NCI-H2029 treated with DMSO at 0.1 percent for 48 hours (cell line): ENCODE measurements around the gene PSIP1.
"Not testable (repeated sequence)": the region's sequence is repeated elsewhere in the genome, so short reads cannot be mapped to it uniquely, and the experiment has no call there.

ENCODE experiments used
- DNase-seq: peaks from one replicate; lab custom pipeline; 2025; lab: John Stamatoyannopoulos, UW

The PSIP1 gene

GRCh38 chr9:15433191-15433590, 77.6 kb downstream of the PSIP1 start:
- no peak for DNase-seq

- no peak for DNase-seq
Observed at GRCh38 chr9:15430920-15431844, 79.6 kb downstream of the PSIP1 start.

- DNase-seq = not testable (repeated sequence)
Observed at GRCh38 chr9:15427702-15428101, 83.1 kb downstream of the PSIP1 start.

GRCh38 chr9:15426019-15426418, 84.8 kb downstream of the PSIP1 start:
- no peak for DNase-seq

GRCh38 chr9:15423231-15423985, 87.4 kb downstream of the PSIP1 start:
- no peak for DNase-seq

- DNase-seq = peak; percentile 36
Observed at GRCh38 chr9:15422372-15423230, 88.2 kb downstream of the PSIP1 start, which contains the start of gene SNAPC3. SNAPC3 (plus strand) TSS chr9:15422876; CDS start chr9:15422880, 4 bp downstream.

- no peak for DNase-seq
Observed at GRCh38 chr9:15421990-15422371, 88.8 kb downstream of the PSIP1 start.

GRCh38 chr9:15421532-15421931, 89.2 kb downstream of the PSIP1 start:
- DNase-seq = no peak

- DNase-seq = no peak
Observed at GRCh38 chr9:15420796-15421195, 90.0 kb downstream of the PSIP1 start.

GRCh38 chr9:15417626-15418025, 93.1 kb downstream of the PSIP1 start:
- DNase-seq = no peak

- DNase-seq = no peak
Observed at GRCh38 chr9:15416880-15417279, 93.9 kb downstream of the PSIP1 start.
